Psoas muscle (tissue), 8 donors: ENCODE data around the gene ARL5A. TPM values are rescaled to one million over a fixed set of nuclear protein-coding genes. Genes with fewer than 3 reads are reported as not detected.

Experiments
- ATAC-seq, 4 donors: fragments of 200-7000 bp; cut with Tn5 transposase; one replicate each; pipeline ENCODE4 v1.9.1; 2020; ENCODE audit warnings: moderate library complexity in 3 of 4, mild to moderate bottlenecking in 2 of 4
- DNase-seq, 2 donors: peaks; one replicate each; pipeline ENCODE4 v3.0.0-alpha.2; 2020
- H3K27ac ChIP-seq: fragments of 200-600 bp; one replicate; pipeline ENCODE4 v1.8.0; 2022
- H3K27me3 ChIP-seq, 3 donors: fragments of 200-600 bp in 1 of 3; one replicate each; pipeline versions ENCODE4 v1.6.1 to v1.8.0; 2013 to 2022; ENCODE audit warnings: low read length in 2 of 3, mild to moderate bottlenecking in 2 of 3, moderate library complexity in 1 of 3; ENCODE audit not compliant: insufficient read depth in 3 of 3
- H3K36me3 ChIP-seq, 2 donors: fragments of 200-600 bp in 1 of 2; one replicate each; pipeline versions ENCODE4 v1.6.1 to v1.8.0; 2013 to 2022; ENCODE audit warnings: low read depth in 1 of 2, mild to moderate bottlenecking in 1 of 2, moderate library complexity in 1 of 2; ENCODE audit not compliant: insufficient read depth in 1 of 2
- H3K4me1 ChIP-seq: fragments of 200-600 bp; one replicate; pipeline ENCODE4 v1.8.0; 2022
- H3K4me3 ChIP-seq: fragments of 200-600 bp; one replicate; pipeline ENCODE4 v1.8.0; 2022; ENCODE audit warnings: mild to moderate bottlenecking
- H3K9me3 ChIP-seq: fragments of 200-600 bp; one replicate; pipeline ENCODE4 v1.8.0; 2022
- CTCF ChIP-seq: fragments of 200-600 bp; IDR thresholded peaks from one replicate; pipeline ENCODE4 v1.8.0; 2022; ENCODE audit warnings: antibody characterized with exemption
- WGBS, 3 donors: extraction: QIAGEN DNeasy Blood & Tissue Kit; methylation state at CpG; one replicate each; pipeline versions ENCODE4 v1.1.6 to v1.1.7; 2013; 5-methylcytosine and 5-hydroxymethylcytosine counted together
- intact Hi-C, 2 donors: fragments of 100-400 bp; cut with DNase I; formaldehyde crosslinking; loops; one replicate each; pipeline versions ENCODE4 v1.11.0 to v1.14.2; 2022
- polyA plus RNA-seq, 3 donors: library from polyadenylated mRNA; stranded (reverse); fragments of 200-250 nt; gene quantifications; one replicate each; pipeline ENCODE4 v1.2.3, GENCODE V29; 2013
- total RNA-seq, 4 donors: library from RNA; stranded (reverse); fragmentation: NEBNext Ultra II Directional in 2 of 4; extraction: Animal tissue kit (Norgen Biotek cat#: 25700) in 2 of 4; gene quantifications; one replicate each; pipeline versions ENCODE4 v1.2.1 to v1.2.4, GENCODE V29; 2021 to 2023
- donor health status: healthy with polysubstance abuse.
- donor health status: DM: no; HTN: no; CAD: no; lungs with moderate emphysema.
- donor health status: Bipolar disorder and iron deficiency.
- donor health status: healthy.
- donor health status: DM: yes; HTN: yes; CAD: no.
- donor health status: DM: no; HTN: no; CAD: no.
- donor health status: DM: no; HTN: no; CAD: no.
- donor health status: DM: yes; HTN: yes; CAD: no.

Gene ARL5A
- total and polyA plus RNA-seq, 7 donors = 11.8 to 71.9 (median 46.3) TPM

GRCh38 chr2:151842830-151843690 is 14.8 kb upstream of the ARL5A start:
- intact Hi-C loops = no loop called here
- no peak overlapping the region for H3K27ac ChIP-seq
- TF ChIP-seq CTCF = no peak
- no peaks in the 10 kb centered on the region for H3K9me3 ChIP-seq
- ATAC-seq (no peak), DNase-seq (no peak)
- H3K4me1 ChIP-seq = no peaks in the 10 kb centered on the region
- 72 to 76% (median 75%) methylated on average over 8 of the region's 8 CpGs for WGBS, 3 donors
- H3K36me3 ChIP-seq = no peaks in the 10 kb centered on the region
- no peaks in the 10 kb centered on the region for H3K27me3 ChIP-seq
- H3K4me3 ChIP-seq = no peak overlapping the region

GRCh38 chr2:151841047-151841424 is 12.8 kb upstream of the ARL5A start:
- no peak for TF ChIP-seq CTCF
- no peaks in the 10 kb centered on the region for H3K27me3 ChIP-seq
- no peak for ATAC-seq
- 92 to 94% (median 93%) methylated on average over 2 of the region's 2 CpGs for WGBS, 3 donors
- no peak for DNase-seq
- no peaks in the 10 kb centered on the region for H3K4me1 ChIP-seq
- H3K36me3 ChIP-seq = no peaks in the 10 kb centered on the region
- no peaks in the 10 kb centered on the region for H3K9me3 ChIP-seq
- no peak overlapping the region for H3K4me3 ChIP-seq
- H3K27ac ChIP-seq = no peak overlapping the region
- intact Hi-C loops = no loop called here

GRCh38 chr2:151840216-151841046 is 12.2 kb upstream of the ARL5A start:
- H3K9me3 ChIP-seq = no peaks in the 10 kb centered on the region

GRCh38 chr2:151837926-151838325 is 9.7 kb upstream of the ARL5A start:
- no peaks in the 10 kb centered on the region for H3K9me3 ChIP-seq
- ATAC-seq (no peak), DNase-seq (no peak)
- no peaks in the 10 kb centered on the region for H3K36me3 ChIP-seq
- H3K4me3 ChIP-seq = no peak overlapping the region
- no peaks in the 10 kb centered on the region for H3K4me1 ChIP-seq
- intact Hi-C loops = loop anchor here (5.0 to 10.0 kb wide), 2 partner anchors 34 to 167 kb away; no protein-coding TSS in a partner anchor
- no peak overlapping the region for H3K27ac ChIP-seq
- TF ChIP-seq CTCF = no peak
- no peaks in the 10 kb centered on the region for H3K27me3 ChIP-seq
- WGBS, 3 donors = 67 to 74% (median 67%) methylated on average over 3 of the region's 3 CpGs

More at GRCh38 chr2:151840216-151841046, 12.2 kb upstream of the ARL5A start:
- ATAC-seq = no peak
- no peak for TF ChIP-seq CTCF
- H3K27me3 ChIP-seq = no peaks in the 10 kb centered on the region
- H3K4me1 ChIP-seq = no peaks in the 10 kb centered on the region
- intact Hi-C loops = no loop called here
- H3K36me3 ChIP-seq = no peaks in the 10 kb centered on the region
- H3K27ac ChIP-seq = no peak overlapping the region
- 88 to 91% (median 90%) methylated on average over 5 of the region's 5 CpGs for WGBS, 3 donors
- no peak overlapping the region for H3K4me3 ChIP-seq
- DNase-seq = no peak
